Fibroblast of lung (primary cell): Measurements from ENCODE around the gene TUBG2.

Source experiments
- EZH2 ChIP-seq: IDR thresholded peaks from 2 replicates; pipeline ENCODE4 v1.5.1; 2012; ENCODE audit warnings: low read length, control low read depth, mild to moderate bottlenecking; ENCODE audit errors: missing control alignments
- TF ChIP-seq, protein P1 (sequence below), 2 donors: IDR thresholded peaks in 1 of 2; conservative IDR thresholded peaks in 1 of 2; 1 replicate in 1 of 2; 2 replicates in 1 of 2; pipeline ENCODE4 v1.5.1; 2011 to 2012; ENCODE audit warnings: low read length in 2 of 2, control low read depth in 1 of 2, inconsistent platforms in 1 of 2, low read depth in 1 of 2, mild to moderate bottlenecking in 1 of 2

DNA sequence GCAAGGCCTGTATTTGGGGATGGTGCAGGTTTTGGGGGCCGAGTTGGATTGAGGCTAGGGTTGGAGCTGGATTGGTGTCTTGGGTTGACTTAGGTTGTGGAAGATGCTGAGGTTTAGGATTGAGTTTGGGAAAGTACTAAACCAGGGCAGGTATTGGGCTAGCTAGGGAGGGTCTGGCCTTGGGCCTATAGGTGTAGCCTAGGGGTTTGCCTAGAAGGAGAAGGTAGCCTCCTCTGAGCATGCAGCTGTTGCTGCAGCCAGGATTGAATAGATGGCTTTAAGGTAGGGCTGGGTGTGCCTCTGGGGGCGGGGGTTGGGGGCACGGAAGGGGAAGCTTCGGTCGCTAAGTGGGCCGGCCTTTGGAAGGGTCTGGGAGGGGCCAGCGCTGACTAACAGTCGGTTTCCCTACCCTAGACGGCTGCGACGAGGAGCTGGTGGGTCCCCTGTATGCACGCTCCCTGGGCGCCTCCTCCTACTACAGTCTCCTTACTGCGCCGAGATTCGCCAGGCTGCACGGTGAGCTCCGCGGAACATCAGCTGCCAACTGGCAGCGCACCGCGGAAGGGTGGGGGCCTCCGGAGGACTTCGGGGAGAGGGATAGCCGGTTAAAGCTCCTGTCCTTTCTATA lies 24.4 kb downstream of the TUBG2 start:
- TF ChIP-seq, protein P1, sequence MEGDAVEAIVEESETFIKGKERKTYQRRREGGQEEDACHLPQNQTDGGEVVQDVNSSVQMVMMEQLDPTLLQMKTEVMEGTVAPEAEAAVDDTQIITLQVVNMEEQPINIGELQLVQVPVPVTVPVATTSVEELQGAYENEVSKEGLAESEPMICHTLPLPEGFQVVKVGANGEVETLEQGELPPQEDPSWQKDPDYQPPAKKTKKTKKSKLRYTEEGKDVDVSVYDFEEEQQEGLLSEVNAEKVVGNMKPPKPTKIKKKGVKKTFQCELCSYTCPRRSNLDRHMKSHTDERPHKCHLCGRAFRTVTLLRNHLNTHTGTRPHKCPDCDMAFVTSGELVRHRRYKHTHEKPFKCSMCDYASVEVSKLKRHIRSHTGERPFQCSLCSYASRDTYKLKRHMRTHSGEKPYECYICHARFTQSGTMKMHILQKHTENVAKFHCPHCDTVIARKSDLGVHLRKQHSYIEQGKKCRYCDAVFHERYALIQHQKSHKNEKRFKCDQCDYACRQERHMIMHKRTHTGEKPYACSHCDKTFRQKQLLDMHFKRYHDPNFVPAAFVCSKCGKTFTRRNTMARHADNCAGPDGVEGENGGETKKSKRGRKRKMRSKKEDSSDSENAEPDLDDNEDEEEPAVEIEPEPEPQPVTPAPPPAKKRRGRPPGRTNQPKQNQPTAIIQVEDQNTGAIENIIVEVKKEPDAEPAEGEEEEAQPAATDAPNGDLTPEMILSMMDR (conservative IDR thresholded peaks at IDR 0.05 in 1 of 2, IDR thresholded peaks at IDR 0.05 in 1 of 2; ENCODE audit: low read depth in 1 of 2, low read length in 2 of 2), result no peak
- TF ChIP-seq EZH2, result no peak
